ENCODE data around the gene LRP5. TPM values are rescaled to one million over a fixed set of nuclear protein-coding genes. Genes with fewer than 3 reads are reported as not detected.
"Not testable (repeated sequence)": the region's sequence is repeated elsewhere in the genome, so short reads cannot be mapped to it uniquely, and the experiment has no call there.

Gene LRP5
- total RNA-seq, 2 experiments from 2014 or later = 37.1 to 46.3 TPM

- not testable (repeated sequence) for H3K4me3 Mint-ChIP-seq; DNase-seq; ATAC-seq; H3K27me3 Mint-ChIP-seq (ENCODE audit: low read depth); H3K27ac Mint-ChIP-seq; H3K36me3 Mint-ChIP-seq (ENCODE audit: low read depth); H3K9me3 Mint-ChIP-seq (ENCODE audit: insufficient read depth)
- peaks cover 14% of the 10 kb centered on the region for H3K4me1 Mint-ChIP-seq (ENCODE audit: low read depth)
- CTCF ChIA-PET = interaction anchor here (0.9 to 6.8 kb wide), 8 partner anchors 9 to 207 kb away, joined by 3 to 170 read pairs (median 4); partner anchors contain the start of gene C11orf24
- POLR2A ChIA-PET = interaction anchor here (1.2 kb wide), 1 partner anchor 28 kb away, joined by 3 read pairs; the partner anchor contains the start of gene C11orf24
Measured at GRCh38 chr11:68299517-68299879, 12.9 kb upstream of the LRP5 start.

GRCh38 chr11:68300076-68300830 is 12.1 kb upstream of the LRP5 start:
- Mint-ChIP-seq H3K27me3 (ENCODE audit: low read depth) (peaks cover 2% of the 10 kb centered on the region), H3K27ac (no peak overlapping the region), H3K4me3 (no peak overlapping the region), H3K36me3 (ENCODE audit: low read depth) (no peaks in the 10 kb centered on the region), H3K9me3 (ENCODE audit: insufficient read depth) (no peaks in the 10 kb centered on the region), H3K4me1 (ENCODE audit: low read depth) (peaks cover 21% of the 10 kb centered on the region)
- CTCF ChIA-PET = interaction anchor here (1.1 to 6.8 kb wide), 6 partner anchors 10 to 208 kb away, joined by 3 to 170 read pairs (median 12); partner anchors contain the start of gene C11orf24
- ATAC-seq (no peak), DNase-seq (no peak)
- POLR2A ChIA-PET = no interaction called here

- no peaks in the 10 kb centered on the region for H3K9me3 Mint-ChIP-seq (ENCODE audit: insufficient read depth)
- peaks cover 31% of the 10 kb centered on the region for H3K4me1 Mint-ChIP-seq (ENCODE audit: low read depth)
- peaks cover 2% of the 10 kb centered on the region for H3K27me3 Mint-ChIP-seq (ENCODE audit: low read depth)
- no peaks in the 10 kb centered on the region for H3K36me3 Mint-ChIP-seq (ENCODE audit: low read depth)
- CTCF ChIA-PET = interaction anchor here (1.1 to 1.5 kb wide), 2 partner anchors 45 to 81 kb away, joined by 3 to 4 read pairs; no protein-coding TSS in a partner anchor
- POLR2A ChIA-PET = no interaction called here
- no peak overlapping the region for H3K4me3 Mint-ChIP-seq
- DNase-seq = no peak
- H3K27ac Mint-ChIP-seq = no peak overlapping the region
- ATAC-seq = no peak
Measured at GRCh38 chr11:68302256-68302655, 10.1 kb upstream of the LRP5 start.

GRCh38 chr11:68302670-68303069 is 9.7 kb upstream of the LRP5 start:
- Mint-ChIP-seq H3K9me3 (ENCODE audit: insufficient read depth) (no peaks in the 10 kb centered on the region), H3K4me1 (ENCODE audit: low read depth) (peaks cover 30% of the 10 kb centered on the region), H3K27ac (no peak overlapping the region), H3K4me3 (no peak overlapping the region), H3K27me3 (ENCODE audit: low read depth) (peaks cover 2% of the 10 kb centered on the region), H3K36me3 (ENCODE audit: low read depth) (no peaks in the 10 kb centered on the region)
- POLR2A ChIA-PET = no interaction called here
- no peak for ATAC-seq
- CTCF ChIA-PET = interaction anchor here (1.1 to 1.5 kb wide), 2 partner anchors 45 to 80 kb away, joined by 3 to 4 read pairs; no protein-coding TSS in a partner anchor
- no peak for DNase-seq

- H3K36me3 Mint-ChIP-seq (ENCODE audit: low read depth) = no peaks in the 10 kb centered on the region
- peaks cover 2% of the 10 kb centered on the region for H3K27me3 Mint-ChIP-seq (ENCODE audit: low read depth)
- H3K9me3 Mint-ChIP-seq (ENCODE audit: insufficient read depth) = no peaks in the 10 kb centered on the region
- no peak overlapping the region for H3K27ac Mint-ChIP-seq
- H3K4me3 Mint-ChIP-seq = no peak overlapping the region
- peaks cover 28% of the 10 kb centered on the region for H3K4me1 Mint-ChIP-seq (ENCODE audit: low read depth)
- ATAC-seq (no peak), DNase-seq (no peak)
- POLR2A ChIA-PET = no interaction called here
- CTCF ChIA-PET = no interaction called here
Measured at GRCh38 chr11:68303083-68303482, 9.3 kb upstream of the LRP5 start.

- Mint-ChIP-seq H3K4me1 (ENCODE audit: low read depth) (peaks cover 24% of the 10 kb centered on the region), H3K36me3 (ENCODE audit: low read depth) (no peaks in the 10 kb centered on the region), H3K27ac (no peak overlapping the region), H3K9me3 (ENCODE audit: insufficient read depth) (no peaks in the 10 kb centered on the region), H3K4me3 (no peak overlapping the region), H3K27me3 (ENCODE audit: low read depth) (peaks cover 2% of the 10 kb centered on the region)
- ATAC-seq (no peak), DNase-seq (no peak)
- CTCF ChIA-PET = interaction anchor here (1.5 kb wide), 1 partner anchor 46 kb away, joined by 11 read pairs; no protein-coding TSS in a partner anchor
- POLR2A ChIA-PET = interaction anchor here (0.8 kb wide), 1 partner anchor 22 kb away, joined by 3 read pairs; no protein-coding TSS in a partner anchor
Measured at GRCh38 chr11:68303982-68304780, 8.2 kb upstream of the LRP5 start.

GRCh38 chr11:68306636-68307035 is 5.8 kb upstream of the LRP5 start:
- Mint-ChIP-seq H3K4me3 (no peak overlapping the region), H3K27me3 (ENCODE audit: low read depth) (no peaks in the 10 kb centered on the region), H3K36me3 (ENCODE audit: low read depth) (no peaks in the 10 kb centered on the region), H3K27ac (no peak overlapping the region), H3K9me3 (ENCODE audit: insufficient read depth) (no peaks in the 10 kb centered on the region), H3K4me1 (ENCODE audit: low read depth) (peaks cover 43% of the 10 kb centered on the region)
- DNase-seq = no peak
- CTCF ChIA-PET = interaction anchor here (2.0 kb wide), 1 partner anchor 49 kb away, joined by 4 read pairs; no protein-coding TSS in a partner anchor
- ATAC-seq = no peak
- POLR2A ChIA-PET = no interaction called here

- Mint-ChIP-seq H3K36me3 (ENCODE audit: low read depth) (no peaks in the 10 kb centered on the region), H3K4me3 (no peak overlapping the region), H3K27me3 (ENCODE audit: low read depth) (no peaks in the 10 kb centered on the region), H3K27ac (no peak overlapping the region), H3K9me3 (ENCODE audit: insufficient read depth) (no peaks in the 10 kb centered on the region), H3K4me1 (ENCODE audit: low read depth) (peaks cover 45% of the 10 kb centered on the region)
- ChIA-PET CTCF (interaction anchor here (1.1 to 1.3 kb wide), 2 partner anchors 10 to 50 kb away, joined by 3 to 8 read pairs; no protein-coding TSS in a partner anchor), POLR2A (no interaction called here)
- no peak for DNase-seq
- ATAC-seq = no peak
Measured at GRCh38 chr11:68308068-68308467, 4.3 kb upstream of the LRP5 start.

GRCh38 chr11:68309621-68310185 is 2.7 kb upstream of the LRP5 start:
- Mint-ChIP-seq H3K4me3 (no peak overlapping the region), H3K4me1 (ENCODE audit: low read depth) (peaks cover 57% of the 10 kb centered on the region), H3K27me3 (ENCODE audit: low read depth) (no peaks in the 10 kb centered on the region), H3K27ac (peak overlapping the region; percentile 9), H3K36me3 (ENCODE audit: low read depth) (peaks cover 8% of the 10 kb centered on the region), H3K9me3 (ENCODE audit: insufficient read depth) (no peaks in the 10 kb centered on the region)
- CTCF ChIA-PET = no interaction called here
- POLR2A ChIA-PET = interaction anchor here (1.0 kb wide), 1 partner anchor 11 kb away, joined by 3 read pairs; no protein-coding TSS in a partner anchor
- DNase-seq (no peak), ATAC-seq (no peak)

GRCh38 chr11:68311160-68312116 is 953 bp upstream of the LRP5 start:
- Mint-ChIP-seq H3K27ac (peak overlapping the region; percentile 56), H3K27me3 (ENCODE audit: low read depth) (no peaks in the 10 kb centered on the region), H3K4me1 (ENCODE audit: low read depth) (peaks cover 51% of the 10 kb centered on the region), H3K9me3 (ENCODE audit: insufficient read depth) (no peaks in the 10 kb centered on the region), H3K36me3 (ENCODE audit: low read depth) (peaks cover 8% of the 10 kb centered on the region), H3K4me3 (peak overlapping the region; percentile 64)
- DNase-seq (no peak), ATAC-seq (no peak)
- ChIA-PET CTCF (interaction anchor here (0.7 to 1.3 kb wide), 5 partner anchors 12 to 54 kb away, joined by 3 to 6 read pairs (median 3); no protein-coding TSS in a partner anchor), POLR2A (no interaction called here)
